ENCODE data around the gene DUS1L.

The DUS1L gene

GRCh38 chr17:82095777-82096708 is 30.4 kb upstream of the DUS1L start:
- Histone ChIP-seq H3K56ac (ENCODE audit: low read length) (peak overlapping the region; percentile 93), H3K4me3 (ENCODE audit: low read length) (peak overlapping the region; percentile 60), H3K79me1 (ENCODE audit: low read length) (peaks cover 15% of the 10 kb centered on the region), H4K5ac (ENCODE audit: low read length) (no peak overlapping the region), H4K8ac (ENCODE audit: low read depth, low read length) (no peak overlapping the region), H3K79me2 (ENCODE audit: control insufficient read depth, insufficient read depth, low read length) (peaks cover 58% of the 10 kb centered on the region), H3K27ac (ENCODE audit: low read depth, low read length) (peak overlapping the region; percentile 11), H3K36me3 (ENCODE audit: control insufficient read depth, insufficient read depth, low read length) (peaks cover 25% of the 10 kb centered on the region), H3K27me3 (ENCODE audit: insufficient read depth, low read length, poor library complexity) (no peaks in the 10 kb centered on the region), H3K4me1 (ENCODE audit: control insufficient read depth, low read depth, low read length) (peaks cover 2% of the 10 kb centered on the region), H3K4ac (ENCODE audit: low read depth, low read length) (no peak overlapping the region), H2BK120ac (ENCODE audit: low read depth, low read length) (no peak overlapping the region), H2BK15ac (replicated peaks; ENCODE audit: low read depth) (no peak overlapping the region), H3K4me2 (ENCODE audit: low read length) (peak overlapping the region; percentile 95), H2AK5ac (ENCODE audit: low read length) (no peak overlapping the region), H2BK5ac (ENCODE audit: low read length) (no peak overlapping the region), H3K9ac (ENCODE audit: low read length) (peak overlapping the region; percentile 87), H3K23ac (ENCODE audit: low read length) (peak overlapping the region; percentile 54), H3K18ac (ENCODE audit: low read length) (no peak overlapping the region)
- WGBS (ENCODE audit: extremely low coverage, insufficient coverage, low lambda C conversion rate), result no CpG with 5 or more reads among the region's 35 CpGs
- DNase-seq, result no peak

GRCh38 chr17:82094931-82095776 is 29.6 kb upstream of the DUS1L start:
- H3K4me3 ChIP-seq (ENCODE audit: low read length), result no peak overlapping the region
- H3K36me3 ChIP-seq (ENCODE audit: control insufficient read depth, insufficient read depth, low read length), result peaks cover 32% of the 10 kb centered on the region

DNA sequence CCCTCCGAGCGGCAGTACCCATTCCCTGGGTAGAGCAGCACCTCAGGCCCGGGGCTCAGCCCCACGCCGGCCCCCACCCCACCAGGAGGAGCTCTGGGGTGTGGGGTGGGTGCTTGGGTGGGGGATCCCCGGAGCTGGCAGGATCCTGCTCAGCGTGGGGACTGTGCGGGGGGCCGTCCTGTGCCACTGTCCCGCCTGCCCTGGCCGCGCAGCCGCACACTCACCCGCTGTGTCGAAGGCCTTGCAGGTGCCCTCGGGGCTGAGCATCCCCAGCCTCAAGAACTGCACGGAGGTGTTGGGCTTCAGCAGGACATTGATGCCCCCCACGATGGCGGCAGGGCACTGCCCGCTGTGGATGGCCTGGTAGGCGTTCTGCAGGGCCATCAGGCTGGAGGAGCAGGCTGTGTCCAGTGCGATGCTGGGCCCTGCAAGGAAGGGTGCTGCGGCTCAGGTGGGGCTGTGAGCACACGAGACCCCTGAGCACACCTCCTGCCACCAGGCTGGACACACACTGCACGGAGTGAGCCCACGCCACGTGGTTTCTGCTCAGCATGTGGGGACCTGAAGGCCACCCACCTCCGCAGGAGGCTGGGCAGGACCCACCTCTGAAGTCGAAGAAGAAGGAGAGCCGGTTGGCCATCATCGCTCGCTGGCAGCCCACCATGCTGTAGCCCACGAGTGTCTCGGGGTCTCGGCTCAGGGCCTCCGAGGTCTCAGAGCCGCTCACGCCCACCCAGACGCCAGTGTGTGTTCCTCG is 27.6 kb upstream of the DUS1L start:
- Histone ChIP-seq H3K27ac (ENCODE audit: low read depth, low read length) (no peak overlapping the region), H2AK5ac (ENCODE audit: low read length) (no peak overlapping the region), H3K23ac (ENCODE audit: low read length) (no peak overlapping the region), H2BK120ac (ENCODE audit: low read depth, low read length) (no peak overlapping the region), H4K8ac (ENCODE audit: low read depth, low read length) (no peak overlapping the region), H4K5ac (ENCODE audit: low read length) (no peak overlapping the region), H3K56ac (ENCODE audit: low read length) (no peak overlapping the region), H3K18ac (ENCODE audit: low read length) (no peak overlapping the region), H3K27me3 (ENCODE audit: insufficient read depth, low read length, poor library complexity) (no peaks in the 10 kb centered on the region), H2BK15ac (replicated peaks; ENCODE audit: low read depth) (no peak overlapping the region), H3K4ac (ENCODE audit: low read depth, low read length) (no peak overlapping the region), H3K4me2 (ENCODE audit: low read length) (no peak overlapping the region), H3K79me1 (ENCODE audit: low read length) (peaks cover 18% of the 10 kb centered on the region), H3K36me3 (ENCODE audit: control insufficient read depth, insufficient read depth, low read length) (peaks cover 43% of the 10 kb centered on the region), H3K79me2 (ENCODE audit: control insufficient read depth, insufficient read depth, low read length) (peaks cover 58% of the 10 kb centered on the region), H2BK5ac (ENCODE audit: low read length) (no peak overlapping the region), H3K4me1 (ENCODE audit: control insufficient read depth, low read depth, low read length) (no peaks in the 10 kb centered on the region), H3K9ac (ENCODE audit: low read length) (no peak overlapping the region), H3K4me3 (ENCODE audit: low read length) (no peak overlapping the region)
- DNase-seq, result no peak
- no CpG with 5 or more reads among the region's 40 CpGs for WGBS (ENCODE audit: extremely low coverage, insufficient coverage, low lambda C conversion rate)

More at GRCh38 chr17:82094931-82095776, 29.6 kb upstream of the DUS1L start:
- Histone ChIP-seq H3K4me1 (ENCODE audit: control insufficient read depth, low read depth, low read length) (peaks cover 2% of the 10 kb centered on the region), H2AK5ac (ENCODE audit: low read length) (no peak overlapping the region), H3K79me2 (ENCODE audit: control insufficient read depth, insufficient read depth, low read length) (peaks cover 63% of the 10 kb centered on the region), H3K4ac (ENCODE audit: low read depth, low read length) (no peak overlapping the region), H4K5ac (ENCODE audit: low read length) (no peak overlapping the region), H3K9ac (ENCODE audit: low read length) (peak overlapping the region; percentile 87), H3K23ac (ENCODE audit: low read length) (no peak overlapping the region), H3K18ac (ENCODE audit: low read length) (no peak overlapping the region), H2BK120ac (ENCODE audit: low read depth, low read length) (no peak overlapping the region), H3K27ac (ENCODE audit: low read depth, low read length) (no peak overlapping the region), H3K79me1 (ENCODE audit: low read length) (peaks cover 19% of the 10 kb centered on the region), H3K56ac (ENCODE audit: low read length) (peak overlapping the region; percentile 93), H4K8ac (ENCODE audit: low read depth, low read length) (no peak overlapping the region), H2BK5ac (ENCODE audit: low read length) (no peak overlapping the region), H3K4me2 (ENCODE audit: low read length) (peak overlapping the region; percentile 32), H2BK15ac (replicated peaks; ENCODE audit: low read depth) (no peak overlapping the region), H3K27me3 (ENCODE audit: insufficient read depth, low read length, poor library complexity) (no peaks in the 10 kb centered on the region)
- WGBS (ENCODE audit: extremely low coverage, insufficient coverage, low lambda C conversion rate), result no CpG with 5 or more reads among the region's 37 CpGs
- DNase-seq, result no peak

- no peak overlapping the region for H3K27ac ChIP-seq (ENCODE audit: low read depth, low read length)
- H3K4ac ChIP-seq (ENCODE audit: low read depth, low read length), result no peak overlapping the region
- no peak overlapping the region for H2BK15ac ChIP-seq (replicated peaks; ENCODE audit: low read depth)
- no peak overlapping the region for H4K5ac ChIP-seq (ENCODE audit: low read length)
- no peak overlapping the region for H3K4me3 ChIP-seq (ENCODE audit: low read length)
- DNase-seq, result no peak
- H3K9ac ChIP-seq (ENCODE audit: low read length), result no peak overlapping the region
- H3K18ac ChIP-seq (ENCODE audit: low read length), result no peak overlapping the region
- H4K8ac ChIP-seq (ENCODE audit: low read depth, low read length), result no peak overlapping the region
- H3K36me3 ChIP-seq (ENCODE audit: control insufficient read depth, insufficient read depth, low read length), result peaks cover 46% of the 10 kb centered on the region
- no peak overlapping the region for H2BK5ac ChIP-seq (ENCODE audit: low read length)
- no peak overlapping the region for H2AK5ac ChIP-seq (ENCODE audit: low read length)
- H3K4me1 ChIP-seq (ENCODE audit: control insufficient read depth, low read depth, low read length), result no peaks in the 10 kb centered on the region
- no peak overlapping the region for H3K23ac ChIP-seq (ENCODE audit: low read length)
- no peak overlapping the region for H2BK120ac ChIP-seq (ENCODE audit: low read depth, low read length)
- H3K79me1 ChIP-seq (ENCODE audit: low read length), result peaks cover 20% of the 10 kb centered on the region
- WGBS (ENCODE audit: extremely low coverage, insufficient coverage, low lambda C conversion rate), result no CpG with 5 or more reads among the region's 20 CpGs
- no peaks in the 10 kb centered on the region for H3K27me3 ChIP-seq (ENCODE audit: insufficient read depth, low read length, poor library complexity)
- no peak overlapping the region for H3K4me2 ChIP-seq (ENCODE audit: low read length)
- H3K56ac ChIP-seq (ENCODE audit: low read length), result no peak overlapping the region
- H3K79me2 ChIP-seq (ENCODE audit: control insufficient read depth, insufficient read depth, low read length), result peaks cover 56% of the 10 kb centered on the region
Measured at GRCh38 chr17:82092628-82092994, 27.0 kb upstream of the DUS1L start.

DNA sequence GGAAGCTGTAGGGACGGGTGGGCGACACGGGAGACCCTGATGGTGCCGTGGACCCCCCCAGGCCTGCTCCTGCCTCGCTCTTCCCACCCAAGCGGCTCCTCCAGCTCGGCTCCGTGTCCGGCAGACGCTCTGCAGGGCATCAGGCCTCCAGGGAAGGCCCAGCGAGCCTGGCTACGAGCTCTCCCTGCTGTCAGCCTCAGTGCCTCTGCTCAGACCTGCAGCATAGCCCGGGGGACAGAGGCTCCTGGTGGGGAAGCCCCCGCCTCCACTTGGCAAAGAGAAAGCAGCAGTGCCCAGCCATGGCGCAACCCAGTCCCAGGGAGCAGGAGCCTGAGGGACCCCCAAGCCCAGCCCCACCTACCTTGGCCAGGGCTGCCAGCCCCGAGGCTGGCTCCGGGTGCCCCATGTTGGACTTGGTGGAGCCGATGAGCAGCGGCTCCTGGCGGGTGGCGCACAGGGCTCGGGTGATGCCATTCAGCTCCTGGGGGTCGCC is 26.5 kb upstream of the DUS1L start:
- H3K36me3 ChIP-seq (ENCODE audit: control insufficient read depth, insufficient read depth, low read length), result peaks cover 50% of the 10 kb centered on the region

More for the DNA sequence above, 26.5 kb upstream of the DUS1L start:
- DNase-seq, result no peak
- Histone ChIP-seq H3K4ac (ENCODE audit: low read depth, low read length) (no peak overlapping the region), H2BK15ac (replicated peaks; ENCODE audit: low read depth) (no peak overlapping the region), H3K79me2 (ENCODE audit: control insufficient read depth, insufficient read depth, low read length) (peaks cover 52% of the 10 kb centered on the region), H3K4me2 (ENCODE audit: low read length) (no peak overlapping the region), H4K8ac (ENCODE audit: low read depth, low read length) (no peak overlapping the region), H4K5ac (ENCODE audit: low read length) (no peak overlapping the region), H3K4me1 (ENCODE audit: control insufficient read depth, low read depth, low read length) (no peaks in the 10 kb centered on the region), H3K4me3 (ENCODE audit: low read length) (no peak overlapping the region), H3K56ac (ENCODE audit: low read length) (no peak overlapping the region), H3K23ac (ENCODE audit: low read length) (no peak overlapping the region), H2BK5ac (ENCODE audit: low read length) (no peak overlapping the region), H3K27ac (ENCODE audit: low read depth, low read length) (no peak overlapping the region), H2BK120ac (ENCODE audit: low read depth, low read length) (no peak overlapping the region), H2AK5ac (ENCODE audit: low read length) (no peak overlapping the region), H3K79me1 (ENCODE audit: low read length) (peaks cover 22% of the 10 kb centered on the region), H3K27me3 (ENCODE audit: insufficient read depth, low read length, poor library complexity) (no peaks in the 10 kb centered on the region), H3K18ac (ENCODE audit: low read length) (no peak overlapping the region), H3K9ac (ENCODE audit: low read length) (no peak overlapping the region)
- WGBS (ENCODE audit: extremely low coverage, insufficient coverage, low lambda C conversion rate), result no CpG with 5 or more reads among the region's 23 CpGs

Data from mesendoderm (in vitro differentiated cells).